IMR-90 (cell line): ENCODE data around the gene C5orf52. TPM values are rescaled to one million over a fixed set of nuclear protein-coding genes. Genes with fewer than 3 reads are reported as not detected.
A peak's percentile ranks its signal among the peaks of the same experiment; 100 is the strongest.

Experiments
- ATAC-seq: fragments of 200-7000 bp; cut with Tn5 transposase; 2 replicates; pipeline ENCODE4 v1.9.1; 2020; ENCODE audit warnings: low read depth, mild to moderate bottlenecking, moderate library complexity
- BruUV-seq: library from RNA; stranded (reverse); fragments of 400-500 nt; replicated peaks from 2 replicates; lab custom pipeline; 2021; lab: Mats Ljungman, UMichigan
- CTCF ChIA-PET: fragments of 300-600 bp; formaldehyde crosslinking; extraction: SDS; loops from one replicate; lab custom pipeline; 2021; ENCODE audit warnings: antibody characterized with exemption; lab: Yijun Ruan, JAX
- POLR2A ChIA-PET: fragments of 300-600 bp; sonication (Branson Sonifier 250); formaldehyde crosslinking; loops from one replicate; lab custom pipeline; 2022; ENCODE audit warnings: antibody characterized with exemption; ENCODE audit not compliant: unreplicated experiment; lab: Charles Lee
- DNase-seq: peaks from one replicate; pipeline ENCODE4 v3.0.0; 2013
- H2AFZ ChIP-seq: replicated peaks from 2 replicates; pipeline ENCODE3; 2013; ENCODE audit warnings: low read length, mild to moderate bottlenecking; ENCODE audit not compliant: poor library complexity
- H2AK5ac ChIP-seq: 2 replicates; pipeline ENCODE4 v1.6.1; 2013; ENCODE audit warnings: low read depth, low read length, inconsistent platforms
- H2AK9ac ChIP-seq: replicated peaks from 2 replicates; pipeline ENCODE3; 2013; ENCODE audit warnings: mild to moderate bottlenecking, low read depth, low read length, moderate library complexity; ENCODE audit not compliant: poor library complexity
- H2BK120ac ChIP-seq: 2 replicates; pipeline ENCODE4 v1.6.1; 2013; ENCODE audit warnings: low read depth, low read length, inconsistent platforms
- H2BK15ac ChIP-seq: 3 replicates; pipeline ENCODE4 v1.6.1; 2013; ENCODE audit warnings: low read depth, low read length, inconsistent platforms
- H2BK20ac ChIP-seq: 2 replicates; pipeline ENCODE4 v1.6.1; 2013; ENCODE audit warnings: low read depth, mild to moderate bottlenecking, inconsistent platforms, low read length, moderate library complexity
- H2BK5ac ChIP-seq: 2 replicates; pipeline ENCODE4 v1.6.1; 2013; ENCODE audit warnings: mild to moderate bottlenecking, low read depth, low read length, inconsistent platforms; ENCODE audit not compliant: poor library complexity, severe bottlenecking
- H3K14ac ChIP-seq: replicated peaks from 2 replicates; pipeline ENCODE4 v1.6.1; 2013; ENCODE audit warnings: low read depth, low read length, inconsistent platforms
- H3K18ac ChIP-seq: 2 replicates; pipeline ENCODE4 v1.6.1; 2013; ENCODE audit warnings: low read depth, low read length, control low read depth
- H3K23ac ChIP-seq: 2 replicates; pipeline ENCODE4 v1.6.1; 2013; ENCODE audit warnings: low read depth, low read length, inconsistent platforms
- H3K27ac ChIP-seq: 2 replicates; pipeline ENCODE4 v1.5.1; 2013; ENCODE audit warnings: mild to moderate bottlenecking, control low read depth, low read length; ENCODE audit not compliant: insufficient read depth
- H3K27me3 ChIP-seq: 2 replicates; pipeline ENCODE4 v1.6.1; 2013; ENCODE audit warnings: low read length; ENCODE audit not compliant: control insufficient read depth, insufficient read depth
- H3K36me3 ChIP-seq: 2 replicates; pipeline ENCODE4 v1.6.1; 2013; ENCODE audit warnings: low read length, mixed read lengths; ENCODE audit not compliant: control insufficient read depth, insufficient read depth
- H3K4ac ChIP-seq: 2 replicates; pipeline ENCODE4 v1.6.1; 2013; ENCODE audit warnings: low read depth, low read length, inconsistent platforms
- H3K4me1 ChIP-seq: 2 replicates; pipeline ENCODE4 v1.6.1; 2013; ENCODE audit warnings: low read length, mixed read lengths; ENCODE audit not compliant: control insufficient read depth, insufficient read depth
- H3K4me2 ChIP-seq: 2 replicates; pipeline ENCODE4 v1.6.1; 2013; ENCODE audit warnings: low read depth, mild to moderate bottlenecking, control low read depth, low read length, moderate library complexity
- H3K4me3 ChIP-seq: 2 replicates; pipeline ENCODE4 v1.5.1; 2013; ENCODE audit warnings: low read depth, mild to moderate bottlenecking, control low read depth, low read length, moderate library complexity; ENCODE audit not compliant: insufficient read depth
- H3K56ac ChIP-seq: 2 replicates; pipeline ENCODE4 v1.6.1; 2013; ENCODE audit warnings: low read length, inconsistent platforms; ENCODE audit not compliant: insufficient read depth; ENCODE audit errors: extremely low read depth
- H3K79me1 ChIP-seq, 2 experiments: 2 replicates each; pipeline ENCODE4 v1.6.1; 2013; ENCODE audit warnings: low read length in 2 of 2, inconsistent platforms in 1 of 2, low read depth in 1 of 2
- H3K9ac ChIP-seq: 2 replicates; pipeline ENCODE4 v1.6.1; 2013; ENCODE audit warnings: low read depth, low read length, control low read depth
- H3K9me1 ChIP-seq: 2 replicates; pipeline ENCODE4 v1.6.1; 2013; ENCODE audit warnings: low read length, inconsistent platforms; ENCODE audit not compliant: insufficient read depth
- H3K9me3 ChIP-seq: 2 replicates; pipeline ENCODE4 v1.6.1; 2013; ENCODE audit warnings: low read length; ENCODE audit not compliant: control insufficient read depth, insufficient read depth
- H4K20me1 ChIP-seq: 2 replicates; pipeline ENCODE4 v1.6.1; 2013; ENCODE audit warnings: low read length, inconsistent platforms; ENCODE audit not compliant: insufficient read depth
- H4K5ac ChIP-seq: 2 replicates; pipeline ENCODE4 v1.6.1; 2013; ENCODE audit warnings: mild to moderate bottlenecking, low read depth, low read length, control low read depth
- H4K8ac ChIP-seq, 2 experiments: 2 replicates each; pipeline ENCODE4 v1.6.1; 2013; ENCODE audit warnings: low read depth in 2 of 2, low read length in 2 of 2, control low read depth in 1 of 2, inconsistent platforms in 1 of 2
- H4K91ac ChIP-seq: 2 replicates; pipeline ENCODE4 v1.6.1; 2013; ENCODE audit warnings: low read depth, low read length, inconsistent platforms; ENCODE audit not compliant: insufficient read depth
- BHLHE40 ChIP-seq: fragments of 150-350 bp; IDR thresholded peaks from 2 replicates; pipeline ENCODE4 v1.6.1; 2016; ENCODE audit warnings: mild to moderate bottlenecking, low read depth, low read length
- CHD1 ChIP-seq: IDR thresholded peaks from 2 replicates; pipeline ENCODE4 v1.6.1; 2012; ENCODE audit warnings: low read depth, low read length, improper control_type of control experiment
- ELK1 ChIP-seq: fragments of 150-350 bp; IDR thresholded peaks from 2 replicates; pipeline ENCODE4 v1.6.1; 2016; ENCODE audit warnings: low read depth, mild to moderate bottlenecking, low read length, moderate library complexity, borderline replicate concordance
- FOS ChIP-seq: fragments of 150-350 bp; IDR thresholded peaks from 2 replicates; pipeline ENCODE4 v1.6.1; 2016; ENCODE audit warnings: low read depth, low read length
- MAFK ChIP-seq: IDR thresholded peaks from 2 replicates; pipeline ENCODE4 v1.6.1; 2012; ENCODE audit warnings: low read depth, low read length, improper control_type of control experiment
- MAZ ChIP-seq: IDR thresholded peaks from 2 replicates; pipeline ENCODE4 v1.6.1; 2012; ENCODE audit warnings: low read depth, mild to moderate bottlenecking, low read length, improper control_type of control experiment, moderate library complexity, borderline replicate concordance
- MXI1 ChIP-seq: IDR thresholded peaks from 2 replicates; pipeline ENCODE4 v1.6.1; 2012; ENCODE audit warnings: low read depth, mild to moderate bottlenecking, low read length, moderate library complexity, borderline replicate concordance
- NFE2L2 ChIP-seq: fragments of 150-350 bp; IDR thresholded peaks from 2 replicates; pipeline ENCODE4 v1.6.1; 2016; ENCODE audit warnings: low read depth, mild to moderate bottlenecking, low read length
- POLR2A ChIP-seq: IDR thresholded peaks from 2 replicates; pipeline ENCODE4 v1.6.1; 2012; ENCODE audit warnings: mild to moderate bottlenecking, low read depth, low read length
- RAD21 ChIP-seq: IDR thresholded peaks from 2 replicates; pipeline ENCODE4 v1.6.1; 2012; ENCODE audit warnings: low read length, improper control_type of control experiment
- RCOR1 ChIP-seq: IDR thresholded peaks from 2 replicates; pipeline ENCODE4 v1.6.1; 2012; ENCODE audit warnings: mild to moderate bottlenecking, low read length, improper control_type of control experiment; ENCODE audit not compliant: insufficient replicate concordance
- SMC3 ChIP-seq: fragments of 150-350 bp; IDR thresholded peaks from 2 replicates; pipeline ENCODE4 v1.6.1; 2016; ENCODE audit warnings: low read depth, mild to moderate bottlenecking, antibody characterized with exemption, low read length, moderate library complexity
- USF2 ChIP-seq: fragments of 150-350 bp; IDR thresholded peaks from 2 replicates; pipeline ENCODE4 v1.6.1; 2017; ENCODE audit warnings: mild to moderate bottlenecking, antibody characterized with exemption, low read length, low read depth
- dilution Hi-C: fragments of 300-500 bp; cut with HindIII; formaldehyde crosslinking; loops from one replicate; pipeline ENCODE4 v1.14.3; 2018; ENCODE audit warnings: low sequenced_read_pairs; ENCODE audit not compliant: unreplicated experiment
- in situ Hi-C: fragments of 300-500 bp; cut with MboI; formaldehyde crosslinking; loops from 3 replicates; pipeline ENCODE4 v1.14.3; 2019; ENCODE audit warnings: low sequenced_read_pairs, inconsistent platforms, mixed read lengths
- intact Hi-C: fragments of 100-400 bp; cut with micrococcal nuclease; formaldehyde crosslinking; loops from 2 replicates; pipeline ENCODE4 v1.10.0; 2022
- polyA plus RNA-seq, 3 experiments: library from polyadenylated mRNA; depleted of rRNA; stranded (reverse); fragments of >200 nt; gene quantifications; 2 replicates each; pipeline ENCODE4 v1.2.3, GENCODE V29; 2012; ENCODE audit warnings: low replicate concordance in 1 of 3
- total RNA-seq: library from RNA; depleted of rRNA; stranded (reverse); fragments of >200 nt; gene quantifications from 2 replicates; pipeline ENCODE4 v1.2.3, GENCODE V29; 2012

Gene C5orf52
- total and polyA plus RNA-seq, 2 of the 4 experiments (the other 2 are of a cell fraction): not detected

- TF ChIP-seq SMC3 (no peak), POLR2A (no peak), NFE2L2 (no peak)
Observed at GRCh38 chr5:157713830-157714595, 42.7 kb downstream of the C5orf52 start (continued).

GRCh38 chr5:157714596-157714864, 43.2 kb downstream of the C5orf52 start:
- H3K4ac ChIP-seq: no peak overlapping the region
- no peak overlapping the region for H3K27ac ChIP-seq
- in situ Hi-C loops (loop anchor here (10.0 kb wide), 2 partner anchors 210 to 360 kb away; no protein-coding TSS in a partner anchor), dilution Hi-C loops (no loop called here), intact Hi-C loops (loop anchor here (10.0 kb wide), 1 partner anchor 210 kb away; no protein-coding TSS in a partner anchor)
- H4K20me1 ChIP-seq: no peaks in the 10 kb centered on the region
- H2AK9ac ChIP-seq: no peak overlapping the region
- ATAC-seq: no peak
- no peak overlapping the region for H3K4me2 ChIP-seq
- no peaks in the 10 kb centered on the region for H3K9me3 ChIP-seq
- H2AFZ ChIP-seq: no peak overlapping the region
- H3K23ac ChIP-seq: no peak overlapping the region
- no peak overlapping the region for H4K5ac ChIP-seq
- H3K27me3 ChIP-seq: no peaks in the 10 kb centered on the region
- no peak overlapping the region for H3K14ac ChIP-seq
- H3K9ac ChIP-seq: no peak overlapping the region
- H2AK5ac ChIP-seq: no peak overlapping the region
- H2BK20ac ChIP-seq: no peak overlapping the region
- TF ChIP-seq RAD21 (no peak), MXI1 (no peak), MAFK (no peak), USF2 (no peak), ELK1 (no peak), CHD1 (no peak), MAZ (no peak), FOS (no peak), RCOR1 (no peak), NFE2L2 (no peak), BHLHE40 (no peak), POLR2A (no peak)
- no peak for DNase-seq
- no peak overlapping the region for H4K91ac ChIP-seq
- no peaks in the 10 kb centered on the region for H3K79me1 ChIP-seq
- no peak overlapping the region for H2BK120ac ChIP-seq
- no peaks in the 10 kb centered on the region for H3K36me3 ChIP-seq
- peak overlapping the region; percentile 5 for H2BK5ac ChIP-seq
- H3K9me1 ChIP-seq: peaks cover 5% of the 10 kb centered on the region
- no peak overlapping the region for H3K4me3 ChIP-seq
- peaks cover 2% of the 10 kb centered on the region; the same call in 1 of the 2 replicates for H3K4me1 ChIP-seq
- no peak overlapping the region for H4K8ac ChIP-seq
- H3K56ac ChIP-seq: no peak overlapping the region
- BruUV-seq: no TSS peak
- ChIA-PET CTCF (no interaction called here), POLR2A (no interaction called here)
- no peak overlapping the region for H2BK15ac ChIP-seq
- no peak overlapping the region for H3K18ac ChIP-seq
